Mesendoderm (in vitro differentiated cells): ENCODE results near the gene MIAT.

Experiments
- DNase-seq: peaks from one replicate; pipeline ENCODE4 v3.0.0; 2013
- H2AK5ac ChIP-seq: 2 replicates; pipeline ENCODE4 v1.6.1; 2013; ENCODE audit warnings: low read length, inconsistent platforms
- H2BK120ac ChIP-seq: 2 replicates; pipeline ENCODE4 v1.6.1; 2013; ENCODE audit warnings: low read depth, mild to moderate bottlenecking, low read length, moderate library complexity, mixed read lengths
- H2BK15ac ChIP-seq: replicated peaks from 2 replicates; pipeline ENCODE4 v1.6.1; 2013; ENCODE audit warnings: low read depth, mild to moderate bottlenecking, moderate library complexity
- H2BK5ac ChIP-seq: 2 replicates; pipeline ENCODE4 v1.6.1; 2013; ENCODE audit warnings: low read length, inconsistent platforms
- H3K18ac ChIP-seq: 2 replicates; pipeline ENCODE4 v1.6.1; 2013; ENCODE audit warnings: mild to moderate bottlenecking, low read length, mixed read lengths
- H3K23ac ChIP-seq: one replicate; pipeline ENCODE4 v1.6.1; 2013; ENCODE audit warnings: low read length
- H3K27ac ChIP-seq: 2 replicates; pipeline ENCODE4 v1.5.1; 2013; ENCODE audit warnings: low read depth, mild to moderate bottlenecking, inconsistent platforms, low read length, moderate library complexity
- H3K27me3 ChIP-seq: 2 replicates; pipeline ENCODE4 v1.6.1; 2013; ENCODE audit warnings: low read length, control low read depth, mild to moderate bottlenecking, inconsistent platforms; ENCODE audit not compliant: insufficient read depth, poor library complexity
- H3K36me3 ChIP-seq: 2 replicates; pipeline ENCODE4 v1.6.1; 2013; ENCODE audit warnings: low read length, inconsistent platforms; ENCODE audit not compliant: control insufficient read depth, insufficient read depth
- H3K4ac ChIP-seq: one replicate; pipeline ENCODE4 v1.6.1; 2013; ENCODE audit warnings: low read depth, mild to moderate bottlenecking, low read length, moderate library complexity
- H3K4me1 ChIP-seq: 2 replicates; pipeline ENCODE4 v1.6.1; 2013; ENCODE audit warnings: low read depth, low read length, inconsistent platforms; ENCODE audit not compliant: control insufficient read depth
- H3K4me2 ChIP-seq: 2 replicates; pipeline ENCODE4 v1.6.1; 2013; ENCODE audit warnings: low read length
- H3K4me3 ChIP-seq: 2 replicates; pipeline ENCODE4 v1.5.1; 2013; ENCODE audit warnings: mild to moderate bottlenecking, low read length
- H3K56ac ChIP-seq: one replicate; pipeline ENCODE4 v1.6.1; 2013; ENCODE audit warnings: low read length
- H3K79me1 ChIP-seq: 2 replicates; pipeline ENCODE4 v1.6.1; 2013; ENCODE audit warnings: low read length, inconsistent platforms
- H3K79me2 ChIP-seq: 2 replicates; pipeline ENCODE4 v1.6.1; 2013; ENCODE audit warnings: mild to moderate bottlenecking, low read length; ENCODE audit not compliant: control insufficient read depth, insufficient read depth
- H3K9ac ChIP-seq: 2 replicates; pipeline ENCODE4 v1.6.1; 2013; ENCODE audit warnings: low read length, inconsistent platforms
- H4K5ac ChIP-seq: one replicate; pipeline ENCODE4 v1.6.1; 2013; ENCODE audit warnings: low read length
- H4K8ac ChIP-seq: one replicate; pipeline ENCODE4 v1.6.1; 2013; ENCODE audit warnings: low read depth, mild to moderate bottlenecking, control low read depth, low read length, moderate library complexity
- WGBS: extraction: QIAGEN DNeasy Blood & Tissue Kit; methylation state at CpG from one replicate; pipeline ENCODE4 v1.1.7; 2013; ENCODE audit warnings: low lambda C conversion rate, missing lambda C conversion rate; ENCODE audit not compliant: insufficient coverage; ENCODE audit errors: extremely low coverage; 5-methylcytosine and 5-hydroxymethylcytosine counted together

Gene MIAT

GRCh38 chr22:26671317-26672059 is 14.1 kb downstream of the MIAT start:
- Histone ChIP-seq H3K27ac (no peak overlapping the region), H3K56ac (peak overlapping the region; percentile 22), H3K4ac (no peak overlapping the region), H4K8ac (peak overlapping the region; percentile 17), H2BK5ac (no peak overlapping the region), H2BK120ac (no peak overlapping the region), H3K27me3 (no peaks in the 10 kb centered on the region), H3K4me2 (no peak overlapping the region), H3K4me3 (no peak overlapping the region), H3K79me2 (no peaks in the 10 kb centered on the region), H3K36me3 (no peaks in the 10 kb centered on the region), H4K5ac (no peak overlapping the region), H3K23ac (no peak overlapping the region), H3K79me1 (peaks cover 5% of the 10 kb centered on the region), H2BK15ac (no peak overlapping the region), H3K4me1 (peaks cover 8% of the 10 kb centered on the region), H2AK5ac (no peak overlapping the region), H3K18ac (no peak overlapping the region), H3K9ac (no peak overlapping the region)
- no peak for DNase-seq
- no CpG with 5 or more reads among the region's 15 CpGs for WGBS

- no peaks in the 10 kb centered on the region for H3K79me2 ChIP-seq
- H3K4me1 ChIP-seq, result peaks cover 8% of the 10 kb centered on the region
- H3K79me1 ChIP-seq, result peaks cover 5% of the 10 kb centered on the region
- H3K4me2 ChIP-seq, result peak overlapping the region; percentile 8
- H3K4me3 ChIP-seq, result no peak overlapping the region
- peak overlapping the region; percentile 2 for H3K18ac ChIP-seq
- H3K56ac ChIP-seq, result peak overlapping the region; percentile 82
- no peak overlapping the region for H3K4ac ChIP-seq
- WGBS, result no CpG with 5 or more reads among the region's 8 CpGs
- H2BK120ac ChIP-seq, result no peak overlapping the region
- H3K36me3 ChIP-seq, result no peaks in the 10 kb centered on the region
- no peak overlapping the region for H2BK15ac ChIP-seq
- no peak overlapping the region for H4K5ac ChIP-seq
- peak overlapping the region; percentile 44 for H2BK5ac ChIP-seq
- H4K8ac ChIP-seq, result peak overlapping the region; percentile 17
- H3K27me3 ChIP-seq, result no peaks in the 10 kb centered on the region
- H3K23ac ChIP-seq, result no peak overlapping the region
- DNase-seq, result no peak
- peak overlapping the region; percentile 60 for H3K9ac ChIP-seq
- H3K27ac ChIP-seq, result peak overlapping the region; percentile 88
- peak overlapping the region; percentile 61 for H2AK5ac ChIP-seq
Measured at GRCh38 chr22:26672060-26672471, 14.7 kb downstream of the MIAT start.

- Histone ChIP-seq H3K79me2 (no peaks in the 10 kb centered on the region), H3K23ac (peak overlapping the region; percentile 7), H3K4me2 (peak overlapping the region; percentile 96), H3K9ac (peak overlapping the region; percentile 93), H3K27me3 (no peaks in the 10 kb centered on the region), H3K4me1 (peaks cover 8% of the 10 kb centered on the region), H3K36me3 (no peaks in the 10 kb centered on the region), H4K8ac (peak overlapping the region; percentile 30), H3K56ac (peak overlapping the region; percentile 95), H2BK5ac (peak overlapping the region; percentile 51), H3K27ac (peak overlapping the region; percentile 88), H2BK15ac (no peak overlapping the region), H4K5ac (no peak overlapping the region), H2BK120ac (no peak overlapping the region), H3K18ac (peak overlapping the region; percentile 62), H3K79me1 (peaks cover 5% of the 10 kb centered on the region), H3K4me3 (peak overlapping the region; percentile 76), H2AK5ac (no peak overlapping the region), H3K4ac (peak overlapping the region; percentile 84)
- WGBS, result no CpG with 5 or more reads among the region's 36 CpGs
- peak; percentile 98 for DNase-seq
Measured at GRCh38 chr22:26672590-26673468, 15.4 kb downstream of the MIAT start.

- H2BK120ac ChIP-seq, result no peak overlapping the region
- peak overlapping the region; percentile 76 for H3K4me3 ChIP-seq
- no peaks in the 10 kb centered on the region for H3K27me3 ChIP-seq
- H3K36me3 ChIP-seq, result no peaks in the 10 kb centered on the region
- peak overlapping the region; percentile 93 for H3K9ac ChIP-seq
- peak overlapping the region; percentile 88 for H3K27ac ChIP-seq
- DNase-seq, result no peak
- H3K23ac ChIP-seq, result peak overlapping the region; percentile 7
- H3K4ac ChIP-seq, result peak overlapping the region; percentile 84
- H3K18ac ChIP-seq, result no peak overlapping the region
- peak overlapping the region; percentile 51 for H2BK5ac ChIP-seq
- no peaks in the 10 kb centered on the region for H3K79me2 ChIP-seq
- peaks cover 8% of the 10 kb centered on the region for H3K4me1 ChIP-seq
- peak overlapping the region; percentile 26 for H4K5ac ChIP-seq
- H3K79me1 ChIP-seq, result peaks cover 5% of the 10 kb centered on the region
- no CpG with 5 or more reads among the region's 4 CpGs for whole genome bisulfite sequencing
- no peak overlapping the region for H2BK15ac ChIP-seq
- H3K4me2 ChIP-seq, result peak overlapping the region; percentile 96
- peak overlapping the region; percentile 95 for H3K56ac ChIP-seq
- H2AK5ac ChIP-seq, result no peak overlapping the region
- H4K8ac ChIP-seq, result no peak overlapping the region
Measured at GRCh38 chr22:26673486-26673885, 16.1 kb downstream of the MIAT start.

- Histone ChIP-seq H2BK15ac (no peak overlapping the region), H3K18ac (no peak overlapping the region), H3K23ac (no peak overlapping the region), H2BK5ac (no peak overlapping the region), H4K5ac (no peak overlapping the region), H3K79me1 (peaks cover 5% of the 10 kb centered on the region), H3K27me3 (no peaks in the 10 kb centered on the region), H3K4me1 (peaks cover 8% of the 10 kb centered on the region), H3K4me3 (no peak overlapping the region), H4K8ac (no peak overlapping the region), H3K56ac (peak overlapping the region; percentile 19), H2BK120ac (no peak overlapping the region), H3K79me2 (no peaks in the 10 kb centered on the region), H3K36me3 (no peaks in the 10 kb centered on the region), H3K4ac (no peak overlapping the region), H3K27ac (no peak overlapping the region), H3K9ac (peak overlapping the region; percentile 4), H2AK5ac (no peak overlapping the region), H3K4me2 (no peak overlapping the region)
- no CpG with 5 or more reads among the region's 9 CpGs for WGBS
- DNase-seq, result no peak
Measured at GRCh38 chr22:26674211-26675190, 17.1 kb downstream of the MIAT start.
